Mucosa of stomach (tissue), 1 donor: ENCODE data around the gene CEP250.

Source experiments
- H3K27me3 ChIP-seq: one replicate; pipeline ENCODE4 v1.7.0; 2013; ENCODE audit warnings: mild to moderate bottlenecking, low read length; ENCODE audit not compliant: control insufficient read depth, insufficient read depth
- H3K36me3 ChIP-seq: one replicate; pipeline ENCODE4 v1.7.0; 2013; ENCODE audit warnings: low read length; ENCODE audit not compliant: control insufficient read depth, insufficient read depth
- H3K4me1 ChIP-seq: one replicate; pipeline ENCODE4 v1.7.0; 2013; ENCODE audit warnings: mild to moderate bottlenecking, low read length; ENCODE audit not compliant: control insufficient read depth, insufficient read depth
- H3K4me3 ChIP-seq: one replicate; pipeline ENCODE4 v1.7.0; 2013; ENCODE audit warnings: low read length
- H3K9ac ChIP-seq: one replicate; pipeline ENCODE4 v1.7.0; 2013; ENCODE audit warnings: mild to moderate bottlenecking, low read length, moderate library complexity
- H3K9me3 ChIP-seq: one replicate; pipeline ENCODE4 v1.7.0; 2013; ENCODE audit warnings: mild to moderate bottlenecking, low read length, moderate library complexity; ENCODE audit not compliant: control insufficient read depth
- donor health status: Pancreatic carcinoma.

CEP250 gene

GRCh38 chr20:35458388-35458787, 3.0 kb downstream of the CEP250 start:
- Histone ChIP-seq H3K4me1 (no peaks in the 10 kb centered on the region), H3K4me3 (no peak overlapping the region), H3K36me3 (no peaks in the 10 kb centered on the region), H3K9ac (no peak overlapping the region), H3K27me3 (no peaks in the 10 kb centered on the region), H3K9me3 (no peaks in the 10 kb centered on the region)

GRCh38 chr20:35461620-35462019, 6.2 kb downstream of the CEP250 start:
- no peaks in the 10 kb centered on the region for H3K27me3 ChIP-seq
- no peaks in the 10 kb centered on the region for H3K36me3 ChIP-seq
- H3K4me1 ChIP-seq, result no peaks in the 10 kb centered on the region
- no peak overlapping the region for H3K4me3 ChIP-seq
- H3K9me3 ChIP-seq, result no peaks in the 10 kb centered on the region
- H3K9ac ChIP-seq, result no peak overlapping the region

- Histone ChIP-seq H3K9me3 (no peaks in the 10 kb centered on the region), H3K4me3 (no peak overlapping the region), H3K9ac (no peak overlapping the region), H3K36me3 (peaks cover 1% of the 10 kb centered on the region), H3K27me3 (no peaks in the 10 kb centered on the region), H3K4me1 (peaks cover under 1% of the 10 kb centered on the region)
Measured at GRCh38 chr20:35462351-35462750, 7.0 kb downstream of the CEP250 start.

- Histone ChIP-seq H3K4me1 (peaks cover 3% of the 10 kb centered on the region), H3K4me3 (no peak overlapping the region), H3K36me3 (peaks cover 3% of the 10 kb centered on the region), H3K9ac (no peak overlapping the region), H3K9me3 (no peaks in the 10 kb centered on the region), H3K27me3 (no peaks in the 10 kb centered on the region)
Measured at GRCh38 chr20:35463455-35464300, 8.3 kb downstream of the CEP250 start.

- Histone ChIP-seq H3K9me3 (no peaks in the 10 kb centered on the region), H3K9ac (no peak overlapping the region), H3K36me3 (peaks cover 11% of the 10 kb centered on the region), H3K4me1 (peaks cover 3% of the 10 kb centered on the region), H3K27me3 (no peaks in the 10 kb centered on the region), H3K4me3 (no peak overlapping the region)
Measured at GRCh38 chr20:35465976-35466375, 10.6 kb downstream of the CEP250 start.

GRCh38 chr20:35466856-35467255, 11.5 kb downstream of the CEP250 start:
- H3K36me3 ChIP-seq, result peaks cover 11% of the 10 kb centered on the region
- no peak overlapping the region for H3K9ac ChIP-seq
- H3K4me1 ChIP-seq, result peaks cover 3% of the 10 kb centered on the region
- no peaks in the 10 kb centered on the region for H3K27me3 ChIP-seq
- H3K9me3 ChIP-seq, result no peaks in the 10 kb centered on the region
- H3K4me3 ChIP-seq, result no peak overlapping the region

- no peak overlapping the region for H3K9ac ChIP-seq
- no peaks in the 10 kb centered on the region for H3K27me3 ChIP-seq
- H3K9me3 ChIP-seq, result no peaks in the 10 kb centered on the region
- H3K4me1 ChIP-seq, result peaks cover 3% of the 10 kb centered on the region
- peaks cover 16% of the 10 kb centered on the region for H3K36me3 ChIP-seq
- H3K4me3 ChIP-seq, result no peak overlapping the region
Measured at GRCh38 chr20:35467339-35468224, 12.2 kb downstream of the CEP250 start.

GRCh38 chr20:35468671-35469334, 13.4 kb downstream of the CEP250 start:
- no peak overlapping the region for H3K9ac ChIP-seq
- peaks cover 20% of the 10 kb centered on the region for H3K36me3 ChIP-seq
- H3K27me3 ChIP-seq, result no peaks in the 10 kb centered on the region
- peaks cover 3% of the 10 kb centered on the region for H3K4me1 ChIP-seq
- H3K4me3 ChIP-seq, result no peak overlapping the region
- H3K9me3 ChIP-seq, result no peaks in the 10 kb centered on the region

GRCh38 chr20:35472209-35472608, 16.8 kb downstream of the CEP250 start:
- H3K36me3 ChIP-seq, result peaks cover 25% of the 10 kb centered on the region
- H3K4me1 ChIP-seq, result peaks cover 3% of the 10 kb centered on the region
- no peak overlapping the region for H3K4me3 ChIP-seq
- no peaks in the 10 kb centered on the region for H3K27me3 ChIP-seq
- no peaks in the 10 kb centered on the region for H3K9me3 ChIP-seq
- no peak overlapping the region for H3K9ac ChIP-seq

GRCh38 chr20:35473684-35474083, 18.3 kb downstream of the CEP250 start:
- Histone ChIP-seq H3K4me1 (no peaks in the 10 kb centered on the region), H3K9me3 (no peaks in the 10 kb centered on the region), H3K27me3 (no peaks in the 10 kb centered on the region), H3K36me3 (peaks cover 21% of the 10 kb centered on the region), H3K4me3 (no peak overlapping the region), H3K9ac (no peak overlapping the region)

- Histone ChIP-seq H3K36me3 (peaks cover 21% of the 10 kb centered on the region), H3K9me3 (no peaks in the 10 kb centered on the region), H3K27me3 (no peaks in the 10 kb centered on the region)
Measured at GRCh38 chr20:35474303-35474871, 19.0 kb downstream of the CEP250 start.

More at GRCh38 chr20:35474303-35474871, 19.0 kb downstream of the CEP250 start:
- Histone ChIP-seq H3K4me1 (no peaks in the 10 kb centered on the region), H3K9ac (no peak overlapping the region), H3K4me3 (no peak overlapping the region)
